GM19324 (cell line): Measurements from ENCODE around the gene EIF4A2.
A peak's percentile ranks its signal among the peaks of the same experiment; 100 is the strongest.
"Not testable (repeated sequence)": the region's sequence is repeated elsewhere in the genome, so short reads cannot be mapped to it uniquely, and the experiment has no call there.

Experiments used
- ATAC-seq: cut with Tn5 transposase; IDR thresholded peaks from one replicate; pipeline ENCODE4 v1.9.1; 2021; ENCODE audit warnings: mild to moderate bottlenecking, moderate library complexity; ENCODE audit not compliant: unreplicated experiment, low FRiP score

Gene EIF4A2

DNA sequence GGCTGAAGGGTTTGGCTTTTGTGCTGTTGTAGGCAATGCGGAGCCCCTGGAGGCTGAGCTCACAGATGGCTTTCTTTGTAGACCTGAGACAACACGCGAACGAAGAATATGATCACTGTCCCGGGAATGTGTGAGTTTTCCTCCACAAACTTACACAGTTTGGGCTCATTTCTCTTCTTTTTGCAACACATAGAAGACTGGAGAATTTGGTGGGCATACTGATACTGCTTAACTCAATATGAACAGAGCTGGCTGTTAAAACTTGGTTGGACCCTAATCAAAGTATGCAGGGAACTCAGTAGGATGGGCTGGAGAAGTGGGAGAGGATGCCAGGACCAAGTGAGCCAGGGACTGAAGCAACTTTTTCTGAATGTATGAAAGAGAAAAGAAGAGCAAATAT lies 35.1 kb downstream of the EIF4A2 start:
- ATAC-seq: no peak

DNA sequence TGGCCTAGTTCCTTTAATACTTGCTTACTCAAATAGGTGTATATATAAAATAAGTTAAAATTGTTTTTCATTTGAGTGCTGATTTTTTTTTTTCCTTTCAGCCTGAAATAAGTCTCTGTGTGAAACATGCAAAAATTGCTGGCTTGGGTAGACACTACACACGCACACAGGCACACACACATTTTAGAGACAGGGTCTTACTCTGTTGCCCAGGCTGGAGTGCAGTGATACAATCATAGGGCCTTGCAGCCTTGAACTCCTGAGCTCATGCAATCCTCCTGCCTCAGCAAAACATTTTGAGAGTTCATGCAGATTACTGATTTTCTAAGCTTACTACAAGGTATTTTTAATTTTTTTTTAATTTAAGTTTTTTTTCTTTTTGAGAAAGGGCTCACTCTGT lies 35.6 kb downstream of the EIF4A2 start:
- ATAC-seq: no peak

- no peak for ATAC-seq
These were observed 38.3 kb downstream of the EIF4A2 start for GRCh38 chr3:186821429-186822387.

DNA sequence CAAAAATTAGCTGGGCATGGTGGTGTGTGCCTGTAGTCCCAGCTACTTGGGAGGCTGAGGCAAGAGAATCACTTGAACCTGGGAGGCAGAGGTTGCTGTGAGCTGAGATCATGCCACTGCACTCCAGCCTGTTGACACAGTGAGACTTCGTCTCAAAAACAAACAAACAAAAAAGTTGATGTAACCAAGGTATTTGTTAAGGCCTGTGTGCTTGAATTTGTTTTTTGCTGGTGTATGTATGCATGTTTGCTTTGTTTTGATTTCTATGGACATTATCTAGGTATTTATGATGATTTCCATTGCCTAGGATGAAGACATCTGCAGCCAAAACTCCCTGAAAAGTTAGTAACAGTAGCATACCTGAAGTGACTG lies 39.0 kb downstream of the EIF4A2 start:
- not testable (repeated sequence) for ATAC-seq

GRCh38 chr3:186823386-186823785 lies 40.0 kb downstream of the EIF4A2 start:
- no peak for ATAC-seq

GRCh38 chr3:186824430-186825139 lies 41.2 kb downstream of the EIF4A2 start:
- ATAC-seq: no peak

DNA sequence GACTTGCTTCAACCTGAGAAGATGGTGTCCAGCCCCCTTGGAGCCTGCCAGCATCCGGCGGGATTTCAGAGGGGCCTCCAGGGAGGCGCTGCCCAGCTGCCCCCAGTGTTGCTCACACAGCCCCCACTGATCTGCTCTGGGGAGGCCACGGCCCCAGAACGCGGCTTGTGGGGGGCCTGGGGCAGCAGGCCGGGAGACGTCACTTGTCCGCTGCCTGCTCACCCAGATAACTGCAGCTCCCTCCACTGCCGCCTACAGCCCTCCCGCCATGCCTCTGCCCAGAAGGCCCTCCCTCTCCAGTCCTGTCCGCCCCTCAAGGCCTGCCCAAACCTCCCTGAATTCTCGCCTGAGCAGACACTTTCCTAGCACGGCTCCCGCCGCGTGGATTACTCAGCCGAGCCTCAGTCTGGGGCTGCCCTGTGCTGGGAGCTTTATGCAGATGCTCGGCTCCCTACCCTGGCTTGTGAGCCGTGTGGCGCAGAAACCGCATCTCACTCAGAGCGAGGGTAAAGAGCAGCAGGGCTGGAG lies 42.0 kb downstream of the EIF4A2 start:
- no peak for ATAC-seq

- no peak for ATAC-seq
These were observed 42.6 kb downstream of the EIF4A2 start for GRCh38 chr3:186825872-186826409.

GRCh38 chr3:186826410-186826975 lies 43.1 kb downstream of the EIF4A2 start:
- no peak for ATAC-seq

GRCh38 chr3:186826976-186827857 lies 43.8 kb downstream of the EIF4A2 start:
- peak; percentile 88 for ATAC-seq

GRCh38 chr3:186828340-186828739 lies 45.0 kb downstream of the EIF4A2 start:
- ATAC-seq: no peak

- ATAC-seq: no peak
These were observed 48.4 kb downstream of the EIF4A2 start for GRCh38 chr3:186831798-186832197.

DNA sequence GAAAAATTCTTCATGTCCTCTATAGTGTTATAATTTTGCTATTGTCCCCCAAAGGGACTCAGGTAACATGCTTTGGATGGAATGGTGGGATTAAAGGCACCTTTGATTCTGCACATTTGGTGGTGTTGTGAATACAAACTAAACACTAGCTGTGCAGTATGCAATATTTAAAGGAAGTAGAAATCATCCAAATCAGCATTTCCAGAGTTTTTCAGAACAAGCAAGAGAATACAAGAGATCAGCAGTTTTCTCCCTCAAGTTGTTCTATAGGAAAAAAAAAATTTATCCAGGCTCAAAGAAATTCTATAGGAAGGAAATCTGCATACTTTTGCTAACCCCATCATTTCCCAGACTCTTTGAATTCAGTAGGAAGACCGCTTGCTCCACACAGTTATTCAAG lies 48.9 kb downstream of the EIF4A2 start:
- ATAC-seq: no peak
